ENCODE results near the gene MINDY4.

DNA sequence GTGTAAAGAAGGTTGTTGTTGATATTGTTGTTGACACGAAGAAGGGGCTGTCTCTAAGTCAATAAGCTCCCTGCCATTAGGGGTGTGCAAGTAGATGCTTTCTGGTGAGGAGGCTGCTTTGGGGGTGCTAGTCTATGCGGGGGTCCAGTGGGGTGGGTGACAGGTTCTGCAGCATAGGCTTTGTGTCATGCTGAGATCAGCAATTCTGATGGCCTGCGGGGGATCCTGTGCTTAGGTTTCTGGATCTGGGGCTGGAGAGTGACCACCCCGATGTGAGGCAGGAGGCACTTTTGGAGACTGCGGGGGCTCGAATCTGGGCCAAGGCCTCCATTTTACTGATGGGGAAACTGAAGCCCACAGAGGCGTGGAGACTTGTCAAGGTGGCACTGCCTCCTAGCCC lies 145.6 kb downstream of the MINDY4 start:
- TF ChIP-seq, protein P1, sequence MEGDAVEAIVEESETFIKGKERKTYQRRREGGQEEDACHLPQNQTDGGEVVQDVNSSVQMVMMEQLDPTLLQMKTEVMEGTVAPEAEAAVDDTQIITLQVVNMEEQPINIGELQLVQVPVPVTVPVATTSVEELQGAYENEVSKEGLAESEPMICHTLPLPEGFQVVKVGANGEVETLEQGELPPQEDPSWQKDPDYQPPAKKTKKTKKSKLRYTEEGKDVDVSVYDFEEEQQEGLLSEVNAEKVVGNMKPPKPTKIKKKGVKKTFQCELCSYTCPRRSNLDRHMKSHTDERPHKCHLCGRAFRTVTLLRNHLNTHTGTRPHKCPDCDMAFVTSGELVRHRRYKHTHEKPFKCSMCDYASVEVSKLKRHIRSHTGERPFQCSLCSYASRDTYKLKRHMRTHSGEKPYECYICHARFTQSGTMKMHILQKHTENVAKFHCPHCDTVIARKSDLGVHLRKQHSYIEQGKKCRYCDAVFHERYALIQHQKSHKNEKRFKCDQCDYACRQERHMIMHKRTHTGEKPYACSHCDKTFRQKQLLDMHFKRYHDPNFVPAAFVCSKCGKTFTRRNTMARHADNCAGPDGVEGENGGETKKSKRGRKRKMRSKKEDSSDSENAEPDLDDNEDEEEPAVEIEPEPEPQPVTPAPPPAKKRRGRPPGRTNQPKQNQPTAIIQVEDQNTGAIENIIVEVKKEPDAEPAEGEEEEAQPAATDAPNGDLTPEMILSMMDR (IDR thresholded peaks at IDR 0.05) = no peak
- no peak for TF ChIP-seq POLR2A (IDR thresholded peaks at IDR 0.05)

Data from right lobe of liver (tissue), 4 donors.